Right renal cortex interstitium (tissue), 3 donors: ENCODE results near the gene TCF12. TPM values are rescaled to one million over a fixed set of nuclear protein-coding genes. Genes with fewer than 3 reads are reported as not detected.

Experiments
- DNase-seq, 3 donors: peaks; one replicate each; pipeline ENCODE4 v3.0.0-alpha.2; 2013; ENCODE audit warnings: low read depth in 3 of 3, low spot score in 2 of 3
- polyA plus RNA-seq, 3 donors: library from polyadenylated mRNA; unstranded; fragments of 120-200 nt; gene quantifications; one replicate each; pipeline ENCODE4 v1.2.1, GENCODE V29; 2013; ENCODE audit not compliant: insufficient read length in 3 of 3

TCF12 gene
- polyA plus RNA-seq, 3 donors, result 183 to 198 (median 198) TPM

- peak in 1 of 3 donors; percentile 68 for DNase-seq
Measured at GRCh38 chr15:57307527-57308169, 389.2 kb downstream of the TCF12 start.

GRCh38 chr15:57308170-57308545 lies 389.7 kb downstream of the TCF12 start:
- DNase-seq, result no peak

GRCh38 chr15:57309856-57310760 lies 391.7 kb downstream of the TCF12 start:
- no peak for DNase-seq

- DNase-seq, result no peak
Measured at GRCh38 chr15:57310876-57311275, 392.4 kb downstream of the TCF12 start.

- no peak for DNase-seq
Measured at GRCh38 chr15:57312006-57312317, 393.5 kb downstream of the TCF12 start.

GRCh38 chr15:57312318-57313133 lies 394.1 kb downstream of the TCF12 start:
- DNase-seq, result no peak

GRCh38 chr15:57313134-57313483 lies 394.7 kb downstream of the TCF12 start:
- DNase-seq, result no peak

- DNase-seq, result no peak
Measured at GRCh38 chr15:57314221-57314620, 395.8 kb downstream of the TCF12 start.

GRCh38 chr15:57316451-57316850 lies 398.0 kb downstream of the TCF12 start:
- DNase-seq, result no peak

- DNase-seq, result no peak
Measured at GRCh38 chr15:57319226-57319918, 400.9 kb downstream of the TCF12 start.

- no peak for DNase-seq
Measured at GRCh38 chr15:57319919-57320560, 401.6 kb downstream of the TCF12 start.

GRCh38 chr15:57320631-57321220 lies 402.3 kb downstream of the TCF12 start:
- no peak for DNase-seq

- no peak for DNase-seq
Measured at GRCh38 chr15:57321485-57321884, 403.0 kb downstream of the TCF12 start.

GRCh38 chr15:57321973-57322601 lies 403.6 kb downstream of the TCF12 start:
- DNase-seq, result no peak

GRCh38 chr15:57322602-57323250 lies 404.3 kb downstream of the TCF12 start:
- no peak for DNase-seq

GRCh38 chr15:57323299-57323805 lies 404.9 kb downstream of the TCF12 start:
- DNase-seq, result no peak

GRCh38 chr15:57323806-57324589 lies 405.6 kb downstream of the TCF12 start:
- no peak for DNase-seq

- DNase-seq, result no peak
Measured at GRCh38 chr15:57324590-57324890, 406.1 kb downstream of the TCF12 start.
